Mesothelial cell of epicardium (in vitro differentiated cells): ENCODE results near the gene PCGF1. TPM values are rescaled to one million over a fixed set of nuclear protein-coding genes. Genes with fewer than 3 reads are reported as not detected.
A peak's percentile ranks its signal among the peaks of the same experiment; 100 is the strongest.

Experiments used
- DNase-seq, 2 experiments: peaks; one replicate each; pipeline ENCODE4 v3.0.0; 2021; ENCODE audit warnings: low spot score in 2 of 2; ENCODE audit not compliant: unreplicated experiment in 2 of 2
- H3K27ac Mint-ChIP-seq: 2 replicates; pipeline ENCODE4 v1.8.0; 2021; ENCODE audit warnings: mixed read lengths
- H3K27me3 Mint-ChIP-seq: 2 replicates; pipeline ENCODE4 v1.8.0; 2021; ENCODE audit warnings: low read depth, mixed read lengths
- H3K36me3 Mint-ChIP-seq: 2 replicates; pipeline ENCODE4 v1.8.0; 2021; ENCODE audit warnings: mixed read lengths
- H3K4me1 Mint-ChIP-seq: 2 replicates; pipeline ENCODE4 v1.8.0; 2021; ENCODE audit warnings: mixed read lengths
- H3K4me3 Mint-ChIP-seq: 2 replicates; pipeline ENCODE4 v1.8.0; 2021; ENCODE audit warnings: mild to moderate bottlenecking, moderate library complexity, mixed read lengths
- H3K9me3 Mint-ChIP-seq: 2 replicates; pipeline ENCODE4 v1.8.0; 2021; ENCODE audit warnings: mixed read lengths
- CTCF ChIP-seq: fragments of 200-600 bp; sonication (generic); IDR thresholded peaks from one replicate; pipeline ENCODE4 v1.5.0; 2021; ENCODE audit warnings: antibody characterized with exemption; ENCODE audit not compliant: unreplicated experiment
- total RNA-seq: library from RNA; stranded (reverse); gene quantifications from 3 replicates; pipeline ENCODE4 v1.2.1, GENCODE V29; 2021

The PCGF1 gene
- total RNA-seq: 17.0 to 23.0 TPM (median 20.3 TPM) in 3 replicates

DNA sequence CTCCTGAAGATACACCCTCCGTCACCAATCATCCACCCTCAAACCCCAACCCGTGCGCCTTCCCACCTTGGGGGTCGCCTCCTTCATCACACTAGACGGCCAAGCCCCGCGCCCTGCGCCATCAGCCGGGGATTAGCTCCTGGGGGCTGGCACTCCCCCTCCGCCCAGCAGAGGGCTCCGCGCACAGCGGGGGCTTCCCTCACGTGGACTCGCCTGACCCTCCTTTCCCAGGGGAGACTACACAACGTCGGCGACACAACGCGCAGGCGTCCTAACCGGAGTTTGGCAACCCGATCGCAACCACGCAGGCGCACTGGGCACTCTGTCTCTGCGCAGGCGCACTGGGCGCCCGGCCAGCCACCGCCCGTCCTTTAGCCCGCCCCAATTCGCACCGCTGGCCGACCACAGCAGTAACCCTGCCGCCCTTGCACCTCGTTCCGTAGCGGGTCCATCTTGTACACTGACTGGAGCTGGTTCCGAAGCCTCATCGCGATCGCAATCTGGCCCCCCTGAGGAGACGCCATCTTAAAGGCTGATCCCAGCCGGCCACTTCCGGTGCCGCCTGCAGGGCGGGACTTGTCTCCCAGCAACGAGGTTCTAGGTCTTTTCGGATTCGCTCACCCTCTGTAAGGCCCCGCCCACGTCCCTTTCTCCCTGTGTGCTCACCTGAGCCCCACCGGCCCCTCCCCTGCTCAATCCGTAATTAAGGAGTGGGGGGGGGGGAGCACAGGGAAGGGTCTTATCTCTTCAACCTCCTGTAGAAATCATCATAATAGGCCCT lies at the start of gene PCGF1:
Gene PCGF1, minus strand, starts transcription at position 551 of the 781 bp plus-strand sequence. Its CDS starts 27 bp downstream, at position 524.
- DNase-seq: peak; percentile 95 to 98
- Mint-ChIP-seq H3K27me3 (peaks cover 63% of the 10 kb centered on the region), H3K4me1 (peaks cover 35% of the 10 kb centered on the region), H3K27ac (peak within 1 kb of the TSS; percentile 99), H3K9me3 (no peaks in the 10 kb centered on the region), H3K4me3 (peak within 1 kb of the TSS; percentile 96), H3K36me3 (peaks cover 16% of the 10 kb centered on the region)
- peak; percentile 35 for TF ChIP-seq CTCF

DNA sequence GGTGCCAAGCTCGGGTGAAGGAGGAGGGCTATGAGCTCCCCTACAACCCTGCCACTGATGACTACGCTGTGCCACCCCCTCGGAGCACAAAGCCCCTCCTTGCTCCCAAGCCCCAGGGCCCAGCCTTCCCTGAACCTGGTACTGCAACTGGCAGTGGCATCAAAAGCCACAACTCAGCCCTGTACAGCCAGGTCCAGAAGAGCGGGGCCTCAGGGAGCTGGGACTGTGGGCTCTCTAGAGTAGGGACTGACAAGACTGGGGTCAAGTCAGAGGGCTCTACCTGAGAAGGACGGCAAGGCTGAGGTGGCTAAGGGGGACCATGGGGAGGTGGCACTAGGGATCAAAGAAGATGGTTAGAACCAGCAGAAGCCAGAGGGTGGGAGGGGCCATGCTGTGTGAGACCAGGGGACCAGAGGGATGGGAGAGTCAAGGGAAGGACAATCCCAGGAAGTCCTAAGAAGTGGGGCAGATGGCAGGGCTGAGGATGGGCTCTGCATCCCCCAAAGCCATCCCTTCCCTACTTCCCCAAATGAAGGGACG lies 49.4 kb upstream of the PCGF1 start:
- Mint-ChIP-seq H3K9me3 (no peaks in the 10 kb centered on the region), H3K4me3 (no peak overlapping the region), H3K27me3 (peaks cover 36% of the 10 kb centered on the region), H3K27ac (no peak overlapping the region), H3K4me1 (peaks cover 21% of the 10 kb centered on the region), H3K36me3 (peaks cover 3% of the 10 kb centered on the region)
- no peak for TF ChIP-seq CTCF
- DNase-seq: no peak

DNA sequence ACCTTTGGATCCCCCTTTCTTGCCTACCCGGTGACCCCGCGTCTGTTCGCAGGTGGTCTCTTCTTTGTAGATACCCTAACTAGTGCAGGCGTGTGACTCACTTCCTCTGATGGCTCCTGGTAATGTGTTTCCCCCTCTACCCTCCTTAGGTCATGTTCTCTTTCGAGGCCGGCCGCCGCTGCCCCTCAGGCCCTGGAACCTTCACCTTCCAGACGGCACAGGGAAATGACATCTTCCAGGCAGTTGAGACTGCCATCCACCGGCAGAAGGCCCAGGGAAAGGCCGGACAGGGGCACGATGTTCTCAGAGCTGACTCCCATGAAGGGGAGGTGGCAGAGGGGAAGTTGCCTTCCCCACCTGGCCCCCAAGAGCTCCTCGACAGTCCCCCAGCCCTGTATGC lies 48.7 kb upstream of the PCGF1 start:
- no peak for TF ChIP-seq CTCF
- peaks cover 30% of the 10 kb centered on the region for H3K27me3 Mint-ChIP-seq
- H3K9me3 Mint-ChIP-seq: no peaks in the 10 kb centered on the region
- peaks cover 3% of the 10 kb centered on the region for H3K36me3 Mint-ChIP-seq
- peak overlapping the region; percentile 28 for H3K4me3 Mint-ChIP-seq
- DNase-seq: no peak
- peaks cover 21% of the 10 kb centered on the region for H3K4me1 Mint-ChIP-seq
- H3K27ac Mint-ChIP-seq: no peak overlapping the region

GRCh38 chr2:74555610-74556103 lies 48.2 kb upstream of the PCGF1 start:
- peaks cover 3% of the 10 kb centered on the region for H3K36me3 Mint-ChIP-seq
- DNase-seq: no peak
- no peak overlapping the region for H3K27ac Mint-ChIP-seq
- H3K27me3 Mint-ChIP-seq: peaks cover 28% of the 10 kb centered on the region
- no peak for TF ChIP-seq CTCF
- H3K4me3 Mint-ChIP-seq: peak overlapping the region; percentile 79
- H3K9me3 Mint-ChIP-seq: no peaks in the 10 kb centered on the region
- H3K4me1 Mint-ChIP-seq: peaks cover 20% of the 10 kb centered on the region

DNA sequence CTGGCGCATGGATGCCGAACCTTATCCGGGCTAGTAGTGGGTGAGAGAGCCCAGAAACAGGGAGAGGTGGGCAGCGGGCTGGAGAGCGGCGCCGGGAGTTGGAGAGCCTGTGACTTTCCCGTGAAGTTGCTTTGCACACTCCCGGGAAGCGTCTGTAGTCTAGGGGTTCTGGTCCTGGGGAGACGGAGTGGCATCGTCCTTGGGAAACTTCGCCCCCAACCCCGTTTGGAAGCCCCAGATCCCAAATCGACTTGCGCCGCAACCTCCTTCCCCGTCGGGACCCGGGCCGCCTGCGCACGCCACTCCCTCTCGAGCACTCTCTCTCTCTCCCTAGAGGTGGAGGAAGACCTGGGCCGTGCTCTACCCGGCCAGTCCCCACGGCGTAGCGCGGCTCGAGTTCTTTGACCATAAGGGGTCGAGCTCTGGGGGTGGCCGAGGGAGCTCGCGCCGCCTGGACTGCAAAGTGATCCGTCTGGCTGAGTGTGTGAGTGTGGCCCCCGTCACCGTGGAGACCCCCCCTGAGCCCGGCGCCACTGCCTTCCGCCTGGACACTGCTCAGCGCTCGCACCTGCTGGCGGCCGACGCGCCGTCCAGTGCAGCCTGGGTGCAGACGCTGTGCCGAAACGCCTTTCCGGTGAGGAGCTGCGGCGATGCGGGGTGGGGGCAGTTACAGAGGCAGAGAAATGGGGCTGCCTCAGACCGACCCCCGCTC lies 47.5 kb upstream of the PCGF1 start:
- H3K4me1 Mint-ChIP-seq: peaks cover 20% of the 10 kb centered on the region
- H3K27me3 Mint-ChIP-seq: peaks cover 21% of the 10 kb centered on the region
- H3K4me3 Mint-ChIP-seq: peak overlapping the region; percentile 79
- no peaks in the 10 kb centered on the region for H3K9me3 Mint-ChIP-seq
- H3K36me3 Mint-ChIP-seq: peaks cover 3% of the 10 kb centered on the region
- H3K27ac Mint-ChIP-seq: peak overlapping the region; percentile 87
- DNase-seq: peak in 1 of 2 experiments; percentile 65
- TF ChIP-seq CTCF: no peak
